ENCODE results near the gene FIS1.

GRCh38 chr7:101285171-101285570 is 40.3 kb upstream of the FIS1 start:
- TF ChIP-seq, protein P1, sequence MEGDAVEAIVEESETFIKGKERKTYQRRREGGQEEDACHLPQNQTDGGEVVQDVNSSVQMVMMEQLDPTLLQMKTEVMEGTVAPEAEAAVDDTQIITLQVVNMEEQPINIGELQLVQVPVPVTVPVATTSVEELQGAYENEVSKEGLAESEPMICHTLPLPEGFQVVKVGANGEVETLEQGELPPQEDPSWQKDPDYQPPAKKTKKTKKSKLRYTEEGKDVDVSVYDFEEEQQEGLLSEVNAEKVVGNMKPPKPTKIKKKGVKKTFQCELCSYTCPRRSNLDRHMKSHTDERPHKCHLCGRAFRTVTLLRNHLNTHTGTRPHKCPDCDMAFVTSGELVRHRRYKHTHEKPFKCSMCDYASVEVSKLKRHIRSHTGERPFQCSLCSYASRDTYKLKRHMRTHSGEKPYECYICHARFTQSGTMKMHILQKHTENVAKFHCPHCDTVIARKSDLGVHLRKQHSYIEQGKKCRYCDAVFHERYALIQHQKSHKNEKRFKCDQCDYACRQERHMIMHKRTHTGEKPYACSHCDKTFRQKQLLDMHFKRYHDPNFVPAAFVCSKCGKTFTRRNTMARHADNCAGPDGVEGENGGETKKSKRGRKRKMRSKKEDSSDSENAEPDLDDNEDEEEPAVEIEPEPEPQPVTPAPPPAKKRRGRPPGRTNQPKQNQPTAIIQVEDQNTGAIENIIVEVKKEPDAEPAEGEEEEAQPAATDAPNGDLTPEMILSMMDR (IDR thresholded peaks at IDR 0.05): no peak
- TF ChIP-seq POLR2A (IDR thresholded peaks at IDR 0.05) (no peak), EP300 (IDR thresholded peaks at IDR 0.05) (no peak)
